PC-3 (cell line): ENCODE results near the gene CDH12. TPM values are rescaled to one million over a fixed set of nuclear protein-coding genes. Genes with fewer than 3 reads are reported as not detected.

ENCODE experiments used
- ATAC-seq: fragments of 200-7000 bp; cut with Tn5 transposase; 2 replicates; pipeline ENCODE4 v1.9.1; 2020; ENCODE audit warnings: mild to moderate bottlenecking, moderate library complexity
- BruUV-seq: library from RNA; stranded (reverse); fragments of 400-500 nt; replicated peaks from 2 replicates; lab custom pipeline; 2021; lab: Mats Ljungman, UMichigan
- CTCF ChIA-PET: fragments of 300-600 bp; sonication (Branson Sonifier 250); formaldehyde crosslinking; loops from one replicate; lab custom pipeline; 2022; ENCODE audit warnings: antibody characterized with exemption; lab: Charles Lee
- POLR2A ChIA-PET: fragments of 300-600 bp; sonication (Branson Sonifier 250); formaldehyde crosslinking; loops from one replicate; lab custom pipeline; 2022; ENCODE audit warnings: antibody characterized with exemption; ENCODE audit not compliant: unreplicated experiment; lab: Charles Lee
- DNase-seq: peaks from one replicate; pipeline ENCODE4 v3.0.0-alpha.2; 2015
- H2AFZ ChIP-seq: fragments of 300-600 bp; sonication (generic); 2 replicates; pipeline ENCODE4 v1.6.0; 2016; ENCODE audit warnings: antibody characterized with exemption, low read length
- H3F3A ChIP-seq: fragments of 300-600 bp; sonication (generic); one replicate; pipeline ENCODE4 v1.6.0; 2017; ENCODE audit warnings: antibody characterized with exemption, low read length, control low read depth, mild to moderate bottlenecking; ENCODE audit not compliant: unreplicated experiment
- H3K27ac ChIP-seq: fragments of 300-600 bp; sonication (generic); 2 replicates; pipeline ENCODE4 v1.5.1; 2016; ENCODE audit warnings: mild to moderate bottlenecking, low read length
- H3K27me3 ChIP-seq: fragments of 300-600 bp; sonication (generic); 2 replicates; pipeline ENCODE4 v1.6.1; 2016; ENCODE audit warnings: low read length, mixed read lengths
- H3K36me3 ChIP-seq: fragments of 300-600 bp; sonication (generic); 2 replicates; pipeline ENCODE4 v1.6.1; 2016; ENCODE audit warnings: low read depth, mixed run types, low read length, mixed read lengths
- H3K4me1 ChIP-seq: fragments of 300-600 bp; sonication (generic); 2 replicates; pipeline ENCODE4 v1.5.1; 2016; ENCODE audit warnings: low read length; ENCODE audit not compliant: insufficient read depth
- H3K4me2 ChIP-seq: fragments of 300-600 bp; sonication (generic); 2 replicates; pipeline ENCODE4 v1.6.0; 2016; ENCODE audit warnings: low read length
- H3K4me3 ChIP-seq: fragments of 300-600 bp; sonication (generic); 2 replicates; pipeline ENCODE4 v1.5.1; 2016; ENCODE audit warnings: mild to moderate bottlenecking, low read length, mixed read lengths
- H3K79me2 ChIP-seq: fragments of 300-600 bp; sonication (generic); 2 replicates; pipeline ENCODE4 v1.6.1; 2017; ENCODE audit warnings: low read length, mixed read lengths
- H3K9ac ChIP-seq: fragments of 300-600 bp; sonication (generic); 2 replicates; pipeline ENCODE4 v1.6.0; 2016; ENCODE audit warnings: mild to moderate bottlenecking, low read length
- H3K9me2 ChIP-seq: fragments of 300-600 bp; sonication (generic); replicated peaks from 2 replicates; pipeline ENCODE4 v1.6.1; 2016; ENCODE audit warnings: mixed run types, low read length, mixed read lengths
- H3K9me3 ChIP-seq: fragments of 300-600 bp; sonication (generic); 2 replicates; pipeline ENCODE4 v1.6.1; 2016; ENCODE audit warnings: low read length, mixed read lengths
- H4K20me1 ChIP-seq: fragments of 300-600 bp; sonication (generic); 2 replicates; pipeline ENCODE4 v1.6.1; 2016; ENCODE audit warnings: low read length, mixed read lengths
- CTCF ChIP-seq: fragments of 300-600 bp; sonication (generic); conservative IDR thresholded peaks from 2 replicates; pipeline ENCODE4 v1.5.1; 2017; ENCODE audit warnings: antibody characterized with exemption, low read depth, mild to moderate bottlenecking, low read length
- EZH2 ChIP-seq: fragments of 300-600 bp; sonication (generic); IDR thresholded peaks from one replicate; pipeline ENCODE4 v1.6.1; 2017; ENCODE audit warnings: antibody characterized with exemption, mild to moderate bottlenecking, low read length; ENCODE audit not compliant: unreplicated experiment
- EZH2phosphoT487 ChIP-seq: fragments of 300-600 bp; sonication (generic); IDR thresholded peaks from 2 replicates; pipeline ENCODE4 v1.6.1; 2018; ENCODE audit warnings: mild to moderate bottlenecking, antibody characterized with exemption, low read length, borderline replicate concordance
- intact Hi-C: fragments of 100-400 bp; cut with micrococcal nuclease; formaldehyde crosslinking; loops from 2 replicates; pipeline ENCODE4 v1.9.0; 2023
- total RNA-seq: library from RNA; depleted of rRNA; stranded (reverse); fragments of >200 nt; gene quantifications from 2 replicates; pipeline ENCODE4 v1.2.3, GENCODE V29; 2014

CDH12 gene
- total RNA-seq, 1 experiment from 2014 or later = 0.44 TPM

DNA sequence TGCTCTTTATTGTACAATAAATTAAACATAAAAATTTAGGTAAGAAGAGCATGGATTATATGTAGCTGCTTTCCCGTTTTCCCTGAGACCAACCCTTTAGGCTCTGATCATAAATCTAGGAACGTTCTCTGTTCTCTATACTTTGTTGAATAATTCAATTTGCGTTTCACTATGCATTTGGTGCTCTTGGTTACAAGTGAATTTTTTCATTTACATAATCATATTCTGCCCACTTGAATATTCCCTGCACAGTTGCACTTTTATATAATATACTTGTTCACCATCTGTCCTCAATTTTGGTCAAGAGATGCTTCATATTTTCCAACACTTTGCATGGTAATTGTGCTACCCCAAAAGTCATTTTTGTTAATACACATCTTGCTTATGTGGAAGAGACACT is 741.8 kb downstream of the CDH12 start:
- Histone ChIP-seq H3K36me3 (no peaks in the 10 kb centered on the region), H3K79me2 (no peaks in the 10 kb centered on the region), H3K9me3 (no peaks in the 10 kb centered on the region), H3K9ac (no peak overlapping the region), H3K4me2 (no peak overlapping the region), H3K9me2 (no peaks in the 10 kb centered on the region), H3K4me3 (no peak overlapping the region), H3K27ac (no peak overlapping the region), H3K27me3 (peaks cover 17% of the 10 kb centered on the region; the same call in 1 of the 2 replicates), H4K20me1 (no peaks in the 10 kb centered on the region), H2AFZ (no peak overlapping the region), H3F3A (no peaks in the 10 kb centered on the region), H3K4me1 (no peaks in the 10 kb centered on the region)
- TF ChIP-seq EZH2phosphoT487 = no peak
- no peak for TF ChIP-seq CTCF
- TF ChIP-seq EZH2 = no peak
- ChIA-PET POLR2A (no interaction called here), CTCF (no interaction called here)
- no TSS peak for BruUV-seq
- DNase-seq (no peak), ATAC-seq (no peak)
- intact Hi-C loops = no loop called here

- BruUV-seq = no TSS peak
- intact Hi-C loops = no loop called here
- H3K79me2 ChIP-seq = no peaks in the 10 kb centered on the region
- no peaks in the 10 kb centered on the region for H3K4me1 ChIP-seq
- no peak overlapping the region for H3K9ac ChIP-seq
- H4K20me1 ChIP-seq = no peaks in the 10 kb centered on the region
- ChIA-PET POLR2A (no interaction called here), CTCF (no interaction called here)
- H3K4me3 ChIP-seq = no peak overlapping the region
- no peak overlapping the region for H2AFZ ChIP-seq
- H3K27me3 ChIP-seq = peaks cover 17% of the 10 kb centered on the region; the same call in 1 of the 2 replicates
- ATAC-seq (no peak), DNase-seq (no peak)
- no peaks in the 10 kb centered on the region for H3K36me3 ChIP-seq
- H3K9me3 ChIP-seq = no peaks in the 10 kb centered on the region
- H3K4me2 ChIP-seq = no peak overlapping the region
- no peaks in the 10 kb centered on the region for H3K9me2 ChIP-seq
- H3K27ac ChIP-seq = no peak overlapping the region
- TF ChIP-seq EZH2 (no peak), EZH2phosphoT487 (no peak), CTCF (no peak)
- no peaks in the 10 kb centered on the region for H3F3A ChIP-seq
Measured at GRCh38 chr5:22109315-22109714, 743.8 kb downstream of the CDH12 start.

GRCh38 chr5:22108545-22108944 is 744.6 kb downstream of the CDH12 start:
- H3K36me3 ChIP-seq = no peaks in the 10 kb centered on the region
- intact Hi-C loops = no loop called here
- H3K9me2 ChIP-seq = no peaks in the 10 kb centered on the region
- no peak for DNase-seq
- TF ChIP-seq EZH2 (no peak), EZH2phosphoT487 (no peak), CTCF (no peak)
- H3K4me1 ChIP-seq = no peaks in the 10 kb centered on the region
- no peaks in the 10 kb centered on the region for H4K20me1 ChIP-seq
- BruUV-seq = no TSS peak
- no peaks in the 10 kb centered on the region for H3K9me3 ChIP-seq
- ATAC-seq = no peak
- peaks cover 20% of the 10 kb centered on the region for H3K27me3 ChIP-seq
- H2AFZ ChIP-seq = no peak overlapping the region
- no peak overlapping the region for H3K4me3 ChIP-seq
- no peak overlapping the region for H3K4me2 ChIP-seq
- no peak overlapping the region for H3K9ac ChIP-seq
- H3K79me2 ChIP-seq = no peaks in the 10 kb centered on the region
- no peaks in the 10 kb centered on the region for H3F3A ChIP-seq
- no peak overlapping the region for H3K27ac ChIP-seq
- ChIA-PET POLR2A (no interaction called here), CTCF (no interaction called here)
